Cerebellar cortex (tissue), 1 donor: ENCODE measurements around the gene SPTBN5.

Source experiments
- DNase-seq: peaks from one replicate; pipeline ENCODE4 v3.0.0-alpha.2; 2015; ENCODE audit warnings: low spot score

SPTBN5 gene

GRCh38 chr15:41893422-41894250 lies at the start of gene SPTBN5:
TSS of gene SPTBN5 (minus strand) at chr15:41894053. CDS start at chr15:41893497, 556 bp downstream.
- DNase-seq: no peak

- no peak for DNase-seq
Measured at GRCh38 chr15:41942886-41943285, 49.0 kb upstream of the SPTBN5 start.

GRCh38 chr15:41941644-41942415 lies 48.0 kb upstream of the SPTBN5 start:
- no peak for DNase-seq

- no peak for DNase-seq
Measured at GRCh38 chr15:41940441-41940857, 46.6 kb upstream of the SPTBN5 start.

- no peak for DNase-seq
Measured at GRCh38 chr15:41939986-41940385, 46.1 kb upstream of the SPTBN5 start.

- DNase-seq: no peak
Measured at GRCh38 chr15:41937568-41937923, 43.7 kb upstream of the SPTBN5 start.

- DNase-seq: no peak
Measured at GRCh38 chr15:41936649-41937567, 43.1 kb upstream of the SPTBN5 start.

GRCh38 chr15:41936155-41936554 lies 42.3 kb upstream of the SPTBN5 start:
- DNase-seq: no peak

GRCh38 chr15:41935566-41936020 lies 41.7 kb upstream of the SPTBN5 start:
- DNase-seq: no peak

- DNase-seq: no peak
Measured at GRCh38 chr15:41934843-41935242, 41.0 kb upstream of the SPTBN5 start.

- no peak for DNase-seq
Measured at GRCh38 chr15:41933771-41934170, 39.9 kb upstream of the SPTBN5 start.

- DNase-seq: no peak
Measured at GRCh38 chr15:41933326-41933725, 39.5 kb upstream of the SPTBN5 start.

- no peak for DNase-seq
Measured at GRCh38 chr15:41932511-41933289, 38.8 kb upstream of the SPTBN5 start.

- no peak for DNase-seq
Measured at GRCh38 chr15:41932101-41932500, 38.2 kb upstream of the SPTBN5 start.

GRCh38 chr15:41930867-41931222 lies 37.0 kb upstream of the SPTBN5 start:
- DNase-seq: no peak

- DNase-seq: no peak
Measured at GRCh38 chr15:41930221-41930866, 36.5 kb upstream of the SPTBN5 start.

- peak; percentile 52 for DNase-seq
Measured at GRCh38 chr15:41928637-41929620, 35.1 kb upstream of the SPTBN5 start.

GRCh38 chr15:41928100-41928499 lies 34.2 kb upstream of the SPTBN5 start:
- DNase-seq: no peak

- no peak for DNase-seq
Measured at GRCh38 chr15:41927536-41927935, 33.7 kb upstream of the SPTBN5 start.
